Measurements from ENCODE around the gene PKP1. TPM values are rescaled to one million over a fixed set of nuclear protein-coding genes. Genes with fewer than 3 reads are reported as not detected.

The PKP1 gene
- total and polyA plus RNA-seq, 10 of the 15 experiments (the other 5 are each of a cell fraction or from before 2014, with no cell fraction given) = 0.03 TPM; not detected in 9

DNA sequence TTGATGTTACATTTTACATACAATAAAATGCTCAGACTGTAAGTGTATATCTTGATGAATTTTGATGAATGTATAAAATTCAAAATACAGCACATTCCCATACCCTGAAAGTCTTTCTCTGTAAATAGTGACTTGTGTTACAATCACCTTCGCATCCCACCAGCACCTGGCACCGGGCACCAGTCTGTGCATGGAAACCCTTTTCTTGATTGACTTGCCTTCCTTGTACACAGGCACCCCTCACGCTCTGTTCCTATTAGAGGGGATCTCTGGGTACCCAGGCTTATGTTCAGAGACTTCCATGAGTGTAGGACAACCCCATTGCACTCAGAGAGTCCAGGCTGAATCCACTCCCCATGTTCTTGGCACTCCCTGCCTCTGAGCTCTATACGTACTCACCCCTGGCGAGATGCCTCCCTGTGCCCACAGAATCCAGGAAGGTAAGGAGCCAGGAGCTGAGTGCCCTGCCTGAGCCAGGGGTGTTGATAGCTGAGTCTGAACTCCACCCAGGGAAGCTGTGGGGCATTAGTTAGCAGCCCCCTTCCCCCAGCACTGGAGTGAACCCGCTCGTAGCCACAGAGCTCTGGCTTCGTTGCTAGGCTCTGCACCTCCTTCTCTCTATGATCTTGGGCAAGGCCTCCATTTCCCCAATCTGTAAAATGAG is 22.5 kb upstream of the PKP1 start:
- in situ Hi-C loops (cut with MboI) (no loop called here), intact Hi-C loops (cut with micrococcal nuclease; ENCODE audit: unreplicated experiment) (no loop called here)
- Histone ChIP-seq H3K27ac (ENCODE audit: control insufficient read depth, insufficient read depth) (no peak overlapping the region), H3K36me3 (ENCODE audit: control insufficient read depth in 2 of 2, insufficient read depth in 2 of 2, low read length in 1 of 2) (no peaks in the 10 kb centered on the region), H3K9ac (ENCODE audit: control insufficient read depth, insufficient read depth, low read length) (no peak overlapping the region), H3K4me2 (ENCODE audit: control insufficient read depth, insufficient read depth) (no peak overlapping the region), H3K79me2 (ENCODE audit: control insufficient read depth, insufficient read depth, low read length) (no peaks in the 10 kb centered on the region), H3K9me3 (replicated peaks; ENCODE audit: control insufficient read depth, insufficient read depth, low read length) (no peaks in the 10 kb centered on the region), H2AFZ (ENCODE audit: control insufficient read depth, low read depth, low read length) (no peak overlapping the region), H4K20me1 (ENCODE audit: control insufficient read depth, insufficient read depth) (no peaks in the 10 kb centered on the region), H3K4me1 (ENCODE audit: control insufficient read depth, insufficient read depth, low read length) (no peaks in the 10 kb centered on the region), H3K27me3 (replicated peaks in 1 of 2; ENCODE audit: control insufficient read depth in 2 of 2, insufficient read depth in 2 of 2, low read length in 1 of 2) (peaks cover 0 to 2% of the 10 kb centered on the region in 2 experiments; a peak in 2 of 4 replicates), H3K4me3 (no peak overlapping the region)
- FAIRE-seq = no peak
- ChIA-PET SMC1A (ENCODE audit: uncharacterized antibody, unreplicated experiment) (no interaction called here), CTCF (no interaction called here), RAD21 (ENCODE audit: unreplicated experiment) (no interaction called here), POLR2A (no interaction called here)
- BruUV-seq (replicated peaks) = no TSS peak
- WGBS (ENCODE audit: insufficient coverage, insufficient replicate concordance, low lambda C conversion rate, missing lambda C conversion rate) = 47% methylated on average over 8 of the region's 8 CpGs
- TF ChIP-seq SREBF1 (IDR thresholded peaks at IDR 0.05; ENCODE audit: low read length) = no peak
- DNase-seq (ENCODE audit: low read depth, low spot score) = no peak
- ATAC-seq = no peak

DNA sequence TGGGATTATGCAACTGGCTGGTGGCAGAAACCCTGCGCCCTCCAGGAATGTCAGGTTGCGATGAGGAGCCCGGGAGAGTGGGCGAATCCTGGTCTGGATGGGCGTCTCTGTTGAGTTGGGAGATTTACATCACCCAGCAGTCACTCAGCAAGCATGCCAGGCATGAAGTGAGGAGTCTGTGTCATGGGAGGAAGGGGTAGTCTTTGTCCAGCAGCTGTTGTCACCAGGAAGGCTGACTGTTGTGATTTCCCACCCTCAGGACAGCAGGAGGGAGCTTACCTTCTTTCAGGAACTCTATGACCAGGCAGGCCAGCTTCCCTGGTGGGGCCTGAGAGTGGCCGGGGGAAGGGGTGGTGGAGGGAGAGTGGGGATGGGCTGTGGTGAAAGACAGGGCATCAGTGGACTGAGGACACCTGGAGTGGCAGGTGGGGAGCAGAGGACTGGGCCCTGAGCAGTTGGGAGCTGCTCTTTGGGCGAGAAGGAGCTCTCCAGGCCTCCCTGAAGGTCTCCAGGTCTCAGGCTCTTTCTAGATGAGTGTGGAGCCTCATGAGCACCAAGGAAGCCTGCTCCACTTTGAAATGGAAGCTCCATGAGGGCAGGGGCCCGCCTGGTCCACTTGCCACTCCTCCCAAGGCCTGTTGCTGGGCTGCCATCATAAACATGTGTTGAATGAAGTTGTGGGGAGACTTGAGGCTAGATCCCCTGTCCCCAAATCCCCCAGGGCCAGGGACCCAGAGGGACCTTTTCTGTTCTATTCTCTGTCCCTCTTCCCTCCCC is 21.3 kb upstream of the PKP1 start:
- Histone ChIP-seq H3K27ac (ENCODE audit: control insufficient read depth, insufficient read depth) (no peak overlapping the region), H4K20me1 (ENCODE audit: control insufficient read depth, insufficient read depth) (no peaks in the 10 kb centered on the region), H3K27me3 (replicated peaks in 1 of 2; ENCODE audit: control insufficient read depth in 2 of 2, insufficient read depth in 2 of 2, low read length in 1 of 2) (peaks cover 0 to 2% of the 10 kb centered on the region in 2 experiments; a peak in 2 of 4 replicates), H3K79me2 (ENCODE audit: control insufficient read depth, insufficient read depth, low read length) (no peaks in the 10 kb centered on the region), H3K4me1 (ENCODE audit: control insufficient read depth, insufficient read depth, low read length) (no peaks in the 10 kb centered on the region), H3K36me3 (ENCODE audit: control insufficient read depth in 2 of 2, insufficient read depth in 2 of 2, low read length in 1 of 2) (no peaks in the 10 kb centered on the region), H3K4me3 (no peak overlapping the region), H2AFZ (ENCODE audit: control insufficient read depth, low read depth, low read length) (no peak overlapping the region), H3K9me3 (replicated peaks; ENCODE audit: control insufficient read depth, insufficient read depth, low read length) (no peaks in the 10 kb centered on the region), H3K9ac (ENCODE audit: control insufficient read depth, insufficient read depth, low read length) (no peak overlapping the region), H3K4me2 (ENCODE audit: control insufficient read depth, insufficient read depth) (no peak overlapping the region)
- no peak for TF ChIP-seq ZSCAN29 (IDR thresholded peaks at IDR 0.05)
- no peak for TF ChIP-seq EZH2 (IDR thresholded peaks at IDR 0.05; ENCODE audit: borderline replicate concordance, control insufficient read depth, low read depth, low read length)
- TF ChIP-seq HCFC1 (IDR thresholded peaks at IDR 0.05; ENCODE audit: low read length) = no peak
- no peak for TF ChIP-seq KDM1A (IDR thresholded peaks at IDR 0.05; ENCODE audit: borderline replicate concordance)
- intact Hi-C loops (cut with micrococcal nuclease; ENCODE audit: unreplicated experiment) = no loop called here
- DNase-seq (ENCODE audit: low read depth, low spot score) (no peak), FAIRE-seq (no peak), ATAC-seq (no peak)
- SMC1A ChIA-PET (ENCODE audit: uncharacterized antibody, unreplicated experiment) = interaction anchor here (1.2 kb wide), 1 partner anchor 17 kb away, joined by 3 read pairs; no protein-coding TSS in a partner anchor
- 13% methylated on average over 8 of the region's 8 CpGs for WGBS (ENCODE audit: insufficient coverage, insufficient replicate concordance, low lambda C conversion rate, missing lambda C conversion rate)
- in situ Hi-C loops (cut with MboI) = no loop called here
- RAD21 ChIA-PET (ENCODE audit: unreplicated experiment) = no interaction called here
- BruUV-seq (replicated peaks) = no TSS peak
- POLR2A ChIA-PET = no interaction called here
- CTCF ChIA-PET = interaction anchor here (1.0 to 1.3 kb wide), 3 partner anchors 84 to 148 kb away, joined by 4 to 5 read pairs (median 4); no protein-coding TSS in a partner anchor
